ENCODE measurements around the gene HIVEP2. TPM values are rescaled to one million over a fixed set of nuclear protein-coding genes. Genes with fewer than 3 reads are reported as not detected.

Gene HIVEP2
- total and polyA plus RNA-seq, 2 donors = 7.6 to 17.0 TPM

GRCh38 chr6:142906945-142907470, 38.0 kb downstream of the HIVEP2 start:
- Histone ChIP-seq H3K36me3 (ENCODE audit: insufficient read depth) (no peaks in the 10 kb centered on the region), H3K27ac (ENCODE audit: low read depth) (no peak overlapping the region), H3K4me1 (ENCODE audit: insufficient read depth) (peaks cover 3% of the 10 kb centered on the region), H3K4me3 (ENCODE audit: low read depth, low read length) (no peak overlapping the region)
- 89% methylated on average over 4 of the region's 4 CpGs for WGBS
- DNase-seq (ENCODE audit: extremely low spot score) = no peak

GRCh38 chr6:142903812-142904211, 41.2 kb downstream of the HIVEP2 start:
- DNase-seq (ENCODE audit: extremely low spot score) = no peak
- Histone ChIP-seq H3K36me3 (ENCODE audit: insufficient read depth) (no peaks in the 10 kb centered on the region), H3K27ac (ENCODE audit: low read depth) (no peak overlapping the region), H3K4me3 (ENCODE audit: low read depth, low read length) (no peak overlapping the region), H3K4me1 (ENCODE audit: insufficient read depth) (peaks cover 3% of the 10 kb centered on the region)
- WGBS = 81% methylated on average over 1 of the region's 1 CpG

- H3K4me3 ChIP-seq (ENCODE audit: low read depth, low read length) = no peak overlapping the region
- DNase-seq (ENCODE audit: extremely low spot score) = no peak
- H3K4me1 ChIP-seq (ENCODE audit: insufficient read depth) = peaks cover 3% of the 10 kb centered on the region
- 38% methylated on average over 4 of the region's 4 CpGs for WGBS
- H3K27ac ChIP-seq (ENCODE audit: low read depth) = no peak overlapping the region
- no peaks in the 10 kb centered on the region for H3K36me3 ChIP-seq (ENCODE audit: insufficient read depth)
Observed at GRCh38 chr6:142902636-142903053, 42.3 kb downstream of the HIVEP2 start.

- no peaks in the 10 kb centered on the region for H3K36me3 ChIP-seq (ENCODE audit: insufficient read depth)
- H3K4me3 ChIP-seq (ENCODE audit: low read depth, low read length) = no peak overlapping the region
- no peak overlapping the region for H3K27ac ChIP-seq (ENCODE audit: low read depth)
- peaks cover 3% of the 10 kb centered on the region for H3K4me1 ChIP-seq (ENCODE audit: insufficient read depth)
- WGBS = 95% methylated on average over 6 of the region's 6 CpGs
- DNase-seq (ENCODE audit: extremely low spot score) = no peak
Observed at GRCh38 chr6:142901611-142902010, 43.4 kb downstream of the HIVEP2 start.

GRCh38 chr6:142900227-142900971, 44.6 kb downstream of the HIVEP2 start:
- no peak for DNase-seq (ENCODE audit: extremely low spot score)
- WGBS = 59% methylated on average over 10 of the region's 10 CpGs
- Histone ChIP-seq H3K4me1 (ENCODE audit: insufficient read depth) (peaks cover 3% of the 10 kb centered on the region), H3K27ac (ENCODE audit: low read depth) (no peak overlapping the region), H3K4me3 (ENCODE audit: low read depth, low read length) (no peak overlapping the region), H3K36me3 (ENCODE audit: insufficient read depth) (no peaks in the 10 kb centered on the region)

- Histone ChIP-seq H3K4me1 (ENCODE audit: insufficient read depth) (peaks cover 3% of the 10 kb centered on the region), H3K27ac (ENCODE audit: low read depth) (no peak overlapping the region), H3K36me3 (ENCODE audit: insufficient read depth) (no peaks in the 10 kb centered on the region), H3K4me3 (ENCODE audit: low read depth, low read length) (no peak overlapping the region)
- WGBS = 75% methylated on average over 6 of the region's 6 CpGs
- DNase-seq (ENCODE audit: extremely low spot score) = no peak
Observed at GRCh38 chr6:142898927-142899895, 45.8 kb downstream of the HIVEP2 start.

- no peaks in the 10 kb centered on the region for H3K36me3 ChIP-seq (ENCODE audit: insufficient read depth)
- DNase-seq (ENCODE audit: extremely low spot score) = no peak
- H3K27ac ChIP-seq (ENCODE audit: low read depth) = no peak overlapping the region
- WGBS = 96% methylated on average over 2 of the region's 2 CpGs
- H3K4me3 ChIP-seq (ENCODE audit: low read depth, low read length) = no peak overlapping the region
- H3K4me1 ChIP-seq (ENCODE audit: insufficient read depth) = peaks cover under 1% of the 10 kb centered on the region
Observed at GRCh38 chr6:142897659-142898058, 47.3 kb downstream of the HIVEP2 start.

- no peak overlapping the region for H3K4me3 ChIP-seq (ENCODE audit: low read depth, low read length)
- no peak for DNase-seq (ENCODE audit: extremely low spot score)
- no peaks in the 10 kb centered on the region for H3K4me1 ChIP-seq (ENCODE audit: insufficient read depth)
- H3K27ac ChIP-seq (ENCODE audit: low read depth) = no peak overlapping the region
- no peaks in the 10 kb centered on the region for H3K36me3 ChIP-seq (ENCODE audit: insufficient read depth)
Observed at GRCh38 chr6:142896732-142897131, 48.2 kb downstream of the HIVEP2 start.

GRCh38 chr6:142893088-142893487, 51.9 kb downstream of the HIVEP2 start:
- WGBS = 66% methylated on average over 4 of the region's 4 CpGs

GRCh38 chr6:142892254-142893021, 52.5 kb downstream of the HIVEP2 start:
- no peaks in the 10 kb centered on the region for H3K36me3 ChIP-seq (ENCODE audit: insufficient read depth)
- no peak for DNase-seq (ENCODE audit: extremely low spot score)
- WGBS = 92% methylated on average over 10 of the region's 10 CpGs
- no peak overlapping the region for H3K27ac ChIP-seq (ENCODE audit: low read depth)
- H3K4me1 ChIP-seq (ENCODE audit: insufficient read depth) = peaks cover 2% of the 10 kb centered on the region
- H3K4me3 ChIP-seq (ENCODE audit: low read depth, low read length) = no peak overlapping the region

More at GRCh38 chr6:142893088-142893487, 51.9 kb downstream of the HIVEP2 start:
- no peak overlapping the region for H3K4me3 ChIP-seq (ENCODE audit: low read depth, low read length)
- DNase-seq (ENCODE audit: extremely low spot score) = no peak
- peaks cover 2% of the 10 kb centered on the region for H3K4me1 ChIP-seq (ENCODE audit: insufficient read depth)
- no peak overlapping the region for H3K27ac ChIP-seq (ENCODE audit: low read depth)
- no peaks in the 10 kb centered on the region for H3K36me3 ChIP-seq (ENCODE audit: insufficient read depth)

- peaks cover 2% of the 10 kb centered on the region for H3K4me1 ChIP-seq (ENCODE audit: insufficient read depth)
- 91% methylated on average over 5 of the region's 5 CpGs for WGBS
- H3K4me3 ChIP-seq (ENCODE audit: low read depth, low read length) = no peak overlapping the region
- no peak overlapping the region for H3K27ac ChIP-seq (ENCODE audit: low read depth)
- H3K36me3 ChIP-seq (ENCODE audit: insufficient read depth) = no peaks in the 10 kb centered on the region
- no peak for DNase-seq (ENCODE audit: extremely low spot score)
Observed at GRCh38 chr6:142891454-142891853, 53.5 kb downstream of the HIVEP2 start.

- WGBS = 93% methylated on average over 1 of the region's 1 CpG
- H3K4me1 ChIP-seq (ENCODE audit: insufficient read depth) = peaks cover 2% of the 10 kb centered on the region
- no peak for DNase-seq (ENCODE audit: extremely low spot score)
- no peaks in the 10 kb centered on the region for H3K36me3 ChIP-seq (ENCODE audit: insufficient read depth)
- no peak overlapping the region for H3K4me3 ChIP-seq (ENCODE audit: low read depth, low read length)
- H3K27ac ChIP-seq (ENCODE audit: low read depth) = no peak overlapping the region
Observed at GRCh38 chr6:142888456-142888855, 56.5 kb downstream of the HIVEP2 start.

GRCh38 chr6:142887517-142887916, 57.5 kb downstream of the HIVEP2 start:
- H3K36me3 ChIP-seq (ENCODE audit: insufficient read depth) = no peaks in the 10 kb centered on the region
- DNase-seq (ENCODE audit: extremely low spot score) = no peak
- H3K4me1 ChIP-seq (ENCODE audit: insufficient read depth) = peaks cover 2% of the 10 kb centered on the region
- H3K27ac ChIP-seq (ENCODE audit: low read depth) = no peak overlapping the region
- H3K4me3 ChIP-seq (ENCODE audit: low read depth, low read length) = no peak overlapping the region
- 83% methylated on average over 3 of the region's 3 CpGs for WGBS

Measured in urinary bladder (tissue), 4 donors.